PC-9 (cell line): ENCODE results near the gene CTSL.

Experiments used
- CTCF ChIP-seq: fragments of 200-600 bp; sonication (generic); conservative IDR thresholded peaks from 2 replicates; pipeline ENCODE4 v1.6.1; 2017; ENCODE audit warnings: mixed run types, antibody characterized with exemption, mild to moderate bottlenecking, moderate library complexity
- EZH2 ChIP-seq: fragments of 200-600 bp; sonication (generic); IDR thresholded peaks from 2 replicates; pipeline ENCODE4 v1.8.0; 2017; ENCODE audit warnings: antibody characterized with exemption, low read depth

GRCh38 chr9:87751868-87752267 lies 25.9 kb downstream of the CTSL start:
- TF ChIP-seq CTCF: no peak
- no peak for TF ChIP-seq EZH2
